ENCODE measurements around the gene SBNO1.
"Not testable (repeated sequence)": the region's sequence is repeated elsewhere in the genome, so short reads cannot be mapped to it uniquely, and the experiment has no call there.

DNA sequence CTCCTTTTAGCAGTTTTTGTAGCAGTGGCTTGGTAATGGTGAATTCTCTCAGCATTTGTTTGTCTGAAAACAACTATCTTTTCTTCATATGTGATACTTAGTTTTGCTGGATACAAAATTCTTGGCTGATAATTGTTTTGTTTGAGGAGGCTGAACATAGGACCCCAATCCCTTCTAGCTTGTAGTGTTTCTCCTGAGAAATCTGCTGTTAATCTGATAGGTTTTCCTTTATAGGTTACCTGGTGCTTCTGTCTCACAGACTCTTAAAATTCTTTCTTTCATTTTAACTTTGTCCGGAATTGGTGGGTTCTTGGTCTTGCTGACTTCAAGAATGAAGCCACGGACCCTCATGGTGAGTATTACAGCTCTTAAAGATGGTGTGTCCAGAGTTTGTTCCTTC is 116.5 kb downstream of the SBNO1 start:
- TF ChIP-seq, protein P1, sequence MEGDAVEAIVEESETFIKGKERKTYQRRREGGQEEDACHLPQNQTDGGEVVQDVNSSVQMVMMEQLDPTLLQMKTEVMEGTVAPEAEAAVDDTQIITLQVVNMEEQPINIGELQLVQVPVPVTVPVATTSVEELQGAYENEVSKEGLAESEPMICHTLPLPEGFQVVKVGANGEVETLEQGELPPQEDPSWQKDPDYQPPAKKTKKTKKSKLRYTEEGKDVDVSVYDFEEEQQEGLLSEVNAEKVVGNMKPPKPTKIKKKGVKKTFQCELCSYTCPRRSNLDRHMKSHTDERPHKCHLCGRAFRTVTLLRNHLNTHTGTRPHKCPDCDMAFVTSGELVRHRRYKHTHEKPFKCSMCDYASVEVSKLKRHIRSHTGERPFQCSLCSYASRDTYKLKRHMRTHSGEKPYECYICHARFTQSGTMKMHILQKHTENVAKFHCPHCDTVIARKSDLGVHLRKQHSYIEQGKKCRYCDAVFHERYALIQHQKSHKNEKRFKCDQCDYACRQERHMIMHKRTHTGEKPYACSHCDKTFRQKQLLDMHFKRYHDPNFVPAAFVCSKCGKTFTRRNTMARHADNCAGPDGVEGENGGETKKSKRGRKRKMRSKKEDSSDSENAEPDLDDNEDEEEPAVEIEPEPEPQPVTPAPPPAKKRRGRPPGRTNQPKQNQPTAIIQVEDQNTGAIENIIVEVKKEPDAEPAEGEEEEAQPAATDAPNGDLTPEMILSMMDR (conservative IDR thresholded peaks at IDR 0.05; ENCODE audit: low read depth, low read length): not testable (repeated sequence)
- not testable (repeated sequence) for TF ChIP-seq EZH2 (IDR thresholded peaks at IDR 0.05; ENCODE audit: borderline replicate concordance, low read depth, low read length, poor library complexity, severe bottlenecking)

Measured in A673 (cell line).